ENCODE results near the gene FAAP100.

FAAP100 gene

DNA sequence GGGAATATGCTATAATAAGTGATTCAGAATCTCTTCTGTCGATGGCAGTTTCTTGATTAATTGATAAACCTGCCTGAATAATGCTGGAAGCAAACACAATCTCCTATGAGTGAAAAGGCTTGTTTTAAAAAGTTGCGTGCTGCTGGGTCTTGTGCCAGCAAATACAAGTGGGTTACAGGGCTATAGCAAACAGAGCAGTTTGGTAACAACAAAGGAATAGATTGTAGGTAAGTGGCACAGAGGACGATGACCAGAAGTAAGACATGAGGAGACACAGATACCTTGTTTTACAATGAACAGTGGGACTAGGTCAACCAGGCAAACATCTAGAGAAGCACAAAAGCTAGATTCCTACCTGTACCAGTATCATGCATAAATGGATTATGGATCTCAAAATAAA lies 23.7 kb upstream of the FAAP100 start:
- DNase-seq, result no peak

- no peak for DNase-seq
Observed at GRCh38 chr17:81574643-81574956, 22.4 kb upstream of the FAAP100 start.

- no peak for DNase-seq
Observed at GRCh38 chr17:81573794-81574642, 21.9 kb upstream of the FAAP100 start.

GRCh38 chr17:81572563-81573168 lies 20.5 kb upstream of the FAAP100 start:
- DNase-seq, result no peak

GRCh38 chr17:81570964-81571363 lies 18.8 kb upstream of the FAAP100 start:
- DNase-seq, result no peak

- DNase-seq, result no peak
Observed at GRCh38 chr17:81569986-81570514, 17.9 kb upstream of the FAAP100 start.

DNA sequence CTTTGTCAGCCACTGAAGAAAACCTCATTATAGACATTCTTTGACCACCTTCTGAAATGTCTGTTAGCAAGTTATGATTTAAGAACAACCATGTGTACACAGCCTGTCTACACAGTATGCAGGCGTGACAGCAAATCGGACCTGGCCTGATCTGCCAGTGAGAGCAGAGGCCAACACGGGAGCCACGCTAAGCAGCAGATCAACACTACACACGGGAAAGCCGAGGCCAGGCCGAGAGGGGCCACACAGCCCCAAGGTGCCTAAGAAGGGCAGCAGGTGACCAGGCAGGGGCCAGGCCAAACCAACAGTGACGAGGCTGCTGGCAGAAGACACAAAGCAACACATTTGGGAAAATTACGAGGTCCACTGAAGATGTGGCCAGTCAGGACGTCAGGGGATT lies 16.3 kb upstream of the FAAP100 start:
- DNase-seq, result no peak

GRCh38 chr17:81567191-81567590 lies 15.0 kb upstream of the FAAP100 start:
- DNase-seq, result no peak

- no peak for DNase-seq
Observed at GRCh38 chr17:81566461-81567126, 14.4 kb upstream of the FAAP100 start.

- no peak for DNase-seq
Observed at GRCh38 chr17:81565231-81565630, 13.1 kb upstream of the FAAP100 start.

DNA sequence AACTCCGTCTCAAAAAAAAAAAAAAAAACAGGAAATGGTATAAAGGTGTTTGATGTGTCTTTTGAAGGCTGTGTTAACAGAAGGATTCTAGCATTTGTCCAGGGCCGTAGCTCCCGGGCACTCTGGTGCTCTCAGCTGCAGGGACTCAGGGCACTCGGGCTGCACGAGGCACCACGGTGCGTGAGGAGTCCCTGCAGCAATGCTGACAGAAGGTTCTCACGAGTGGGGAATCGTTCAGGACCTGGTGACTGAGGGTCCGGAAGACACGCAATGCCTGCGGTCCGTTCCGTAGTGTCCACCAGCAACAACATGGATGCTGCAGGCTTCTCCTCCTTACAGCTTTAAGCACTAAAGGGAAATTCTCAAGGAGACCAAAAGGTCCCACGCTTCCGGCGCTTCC lies 12.6 kb upstream of the FAAP100 start:
- no peak for DNase-seq

DNA sequence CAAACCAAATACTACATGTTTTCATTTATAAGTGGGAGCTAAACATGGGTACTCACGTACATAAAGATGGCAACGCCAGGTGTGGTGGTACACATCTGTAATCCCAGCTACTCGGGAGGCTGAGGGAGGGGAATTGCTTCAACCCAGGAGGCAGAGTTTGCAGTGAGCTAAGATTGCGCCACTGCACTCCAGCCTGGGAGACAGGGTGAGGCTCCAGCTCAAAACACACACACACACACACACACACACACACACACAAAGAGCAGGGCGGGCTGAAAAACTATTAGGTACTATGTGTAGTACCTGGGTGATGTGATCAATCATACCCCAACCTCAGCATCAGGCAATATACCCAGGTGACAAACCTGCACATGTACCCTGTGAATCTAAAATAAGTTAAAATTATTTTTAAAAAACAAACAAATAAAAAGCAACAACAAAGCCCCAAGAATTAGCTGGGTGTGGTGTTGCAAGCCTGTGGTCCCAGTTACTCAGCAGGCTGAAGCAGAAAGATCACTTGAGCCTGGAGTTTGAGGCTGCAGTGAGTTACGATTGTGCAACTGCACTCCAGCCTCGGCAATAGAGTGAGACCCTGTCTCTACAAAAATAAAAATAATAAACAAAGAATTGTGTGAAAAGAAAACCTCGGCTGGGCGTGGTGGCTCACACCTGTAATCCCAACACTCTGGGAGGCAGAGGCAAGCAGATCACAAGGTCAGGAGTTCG lies 11.9 kb upstream of the FAAP100 start:
- DNase-seq, result no peak

- no peak for DNase-seq
Observed at GRCh38 chr17:81561494-81561885, 9.3 kb upstream of the FAAP100 start.

- no peak for DNase-seq
Observed at GRCh38 chr17:81558941-81559806, 7.0 kb upstream of the FAAP100 start.

DNA sequence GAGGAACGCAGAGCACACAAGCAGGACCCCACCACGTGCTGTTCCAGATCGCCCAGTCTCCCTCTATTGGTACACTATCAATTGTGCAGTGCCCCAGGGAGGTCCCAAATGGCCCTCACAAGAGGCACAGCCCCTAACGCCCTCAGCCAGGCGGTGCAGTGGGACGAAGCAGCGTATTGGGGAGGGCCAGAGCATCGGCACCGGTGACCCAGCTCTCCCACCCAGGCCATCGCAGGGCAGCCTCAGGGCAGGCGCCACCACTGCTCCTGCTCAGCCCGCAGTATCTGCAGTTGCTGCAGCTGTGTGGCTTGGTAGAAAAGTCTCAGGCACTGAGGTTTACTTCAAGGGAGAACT lies 5.9 kb upstream of the FAAP100 start:
- no peak for DNase-seq

- DNase-seq, result no peak
Observed at GRCh38 chr17:81557276-81558114, 5.3 kb upstream of the FAAP100 start.

DNA sequence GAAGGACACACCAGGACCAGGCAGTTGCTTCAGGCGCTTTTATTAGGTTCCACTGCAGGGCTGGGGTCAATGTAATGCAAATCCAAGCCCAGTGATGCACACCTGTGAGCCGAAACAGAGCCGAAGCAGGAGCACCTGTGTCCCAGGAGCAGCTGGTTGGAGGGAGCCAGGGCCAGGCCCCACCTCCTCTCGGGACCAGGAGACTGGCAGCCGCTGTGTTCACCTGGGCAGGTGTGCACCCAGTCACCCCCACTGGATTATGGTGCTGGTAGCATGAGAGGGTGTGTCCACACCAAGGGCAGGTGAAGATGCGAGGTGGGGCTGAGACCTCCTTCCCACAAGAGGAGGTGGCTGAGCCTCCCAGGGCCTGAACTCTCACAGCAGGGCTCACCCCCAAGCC lies 4.7 kb upstream of the FAAP100 start:
- no peak for DNase-seq

- no peak for DNase-seq
Observed at GRCh38 chr17:81556175-81556691, 4.1 kb upstream of the FAAP100 start.

- DNase-seq, result no peak
Observed at GRCh38 chr17:81553616-81554181, 1.5 kb upstream of the FAAP100 start.

DNA sequence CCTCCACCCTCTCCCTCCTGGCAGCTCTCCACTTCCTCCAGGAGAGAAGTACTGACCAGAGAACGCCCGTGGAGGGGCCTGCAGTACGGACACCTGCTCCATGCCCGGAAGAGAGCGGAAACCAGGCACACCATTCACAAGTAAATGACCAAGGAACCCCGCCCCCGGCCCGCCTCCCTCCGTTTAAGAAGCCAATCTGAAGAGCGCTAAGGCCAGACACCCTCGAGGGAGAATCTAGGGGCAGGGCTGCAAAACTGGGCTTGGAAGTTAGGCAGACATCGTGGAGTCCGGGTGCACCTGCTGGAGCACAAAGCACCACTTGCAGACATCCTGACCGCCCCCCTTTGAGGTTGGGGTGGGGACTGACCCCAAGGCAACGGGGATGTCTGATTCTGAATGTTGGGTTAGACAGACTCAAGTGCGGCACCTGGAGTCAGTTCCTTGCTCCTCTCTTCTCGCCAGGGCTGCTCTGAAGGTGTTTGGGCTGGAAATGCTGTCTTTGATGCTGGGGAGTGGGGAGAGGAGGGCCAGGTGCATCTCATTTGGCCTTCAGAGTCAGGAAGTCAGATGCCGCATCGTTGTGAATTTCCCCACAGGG lies 964 bp upstream of the FAAP100 start:
- peak; percentile 76 for DNase-seq
